HG03558 (cell line): ENCODE data around the gene UGT2A3.

Experiments used
- ATAC-seq: cut with Tn5 transposase; IDR thresholded peaks from one replicate; pipeline ENCODE4 v1.9.1; 2021; ENCODE audit warnings: moderate number of reproducible peaks; ENCODE audit not compliant: unreplicated experiment; ENCODE audit errors: extremely low read depth

Gene UGT2A3

DNA sequence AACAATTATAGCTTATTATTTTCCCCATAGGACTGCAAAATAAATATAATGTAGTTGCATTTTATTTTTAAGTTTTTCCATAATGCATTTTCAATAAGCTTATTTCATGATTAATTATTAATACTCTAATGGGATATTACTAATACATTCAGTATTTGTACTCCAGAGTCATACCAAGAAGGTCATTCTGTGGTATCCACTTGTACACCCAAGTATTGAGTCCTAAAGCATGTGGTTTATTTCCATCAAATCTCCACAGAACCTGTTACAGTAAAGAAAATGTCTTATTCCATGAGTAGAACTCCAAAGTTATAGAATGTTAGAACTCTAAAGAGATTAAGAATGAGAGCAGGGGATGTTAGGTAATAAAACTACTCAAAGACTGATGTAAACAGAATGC lies 30.6 kb downstream of the UGT2A3 start:
- ATAC-seq, result no peak

DNA sequence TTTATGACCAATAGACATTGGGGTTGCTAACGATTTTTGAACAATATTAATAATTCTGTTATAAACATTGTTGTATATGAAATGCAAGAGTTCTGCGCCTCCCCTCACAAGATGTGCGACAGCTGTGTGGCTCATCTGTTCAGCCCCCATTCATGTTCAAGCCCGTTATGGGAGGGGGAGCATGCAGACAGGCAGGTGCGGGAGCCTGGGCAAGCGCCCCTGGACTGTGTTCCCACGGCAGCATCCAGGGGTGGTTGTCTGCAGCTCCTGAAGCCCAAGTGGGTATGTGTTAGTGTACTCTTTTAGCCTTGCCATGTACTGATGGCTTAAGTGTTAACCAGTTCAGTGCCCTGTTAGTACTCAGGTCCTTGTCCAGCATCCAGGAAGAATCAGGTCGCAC lies 34.6 kb downstream of the UGT2A3 start:
- ATAC-seq, result no peak

DNA sequence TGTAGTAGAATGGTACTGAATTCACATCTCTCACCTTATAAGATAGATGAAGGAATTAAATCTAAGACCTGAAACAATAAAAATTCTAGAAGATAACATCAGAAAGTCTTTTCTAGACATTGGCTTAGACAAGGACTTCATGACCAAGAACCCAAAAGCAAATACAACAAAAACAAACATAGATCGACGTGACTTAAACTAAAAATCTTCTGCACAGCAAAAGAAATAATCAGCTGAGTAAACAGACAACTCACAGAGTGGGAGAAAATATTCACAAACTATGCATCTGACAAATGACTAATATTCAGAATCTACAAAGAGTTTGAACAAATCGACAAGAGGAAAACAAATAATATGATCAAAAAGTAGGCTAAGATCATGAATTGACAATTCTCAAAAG lies 38.8 kb downstream of the UGT2A3 start:
- no peak for ATAC-seq

DNA sequence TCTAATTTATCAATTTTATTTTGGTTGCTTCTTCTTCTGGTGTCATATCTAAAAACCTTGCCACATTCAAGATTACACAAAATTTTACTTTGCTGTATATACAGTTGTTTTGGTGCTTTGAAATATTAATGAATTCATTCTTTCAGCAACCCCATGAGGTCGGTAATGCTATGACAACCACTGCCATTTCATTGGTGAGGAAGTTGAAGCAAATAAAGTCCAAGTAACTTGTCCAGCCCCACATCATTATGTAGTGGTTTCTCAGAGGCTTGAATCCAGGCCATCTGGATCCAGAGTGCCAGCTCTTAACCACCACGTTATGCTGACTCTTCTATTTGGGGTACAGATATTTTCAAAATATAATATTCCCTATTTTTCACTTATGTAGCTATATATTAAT lies 42.2 kb downstream of the UGT2A3 start:
- no peak for ATAC-seq

DNA sequence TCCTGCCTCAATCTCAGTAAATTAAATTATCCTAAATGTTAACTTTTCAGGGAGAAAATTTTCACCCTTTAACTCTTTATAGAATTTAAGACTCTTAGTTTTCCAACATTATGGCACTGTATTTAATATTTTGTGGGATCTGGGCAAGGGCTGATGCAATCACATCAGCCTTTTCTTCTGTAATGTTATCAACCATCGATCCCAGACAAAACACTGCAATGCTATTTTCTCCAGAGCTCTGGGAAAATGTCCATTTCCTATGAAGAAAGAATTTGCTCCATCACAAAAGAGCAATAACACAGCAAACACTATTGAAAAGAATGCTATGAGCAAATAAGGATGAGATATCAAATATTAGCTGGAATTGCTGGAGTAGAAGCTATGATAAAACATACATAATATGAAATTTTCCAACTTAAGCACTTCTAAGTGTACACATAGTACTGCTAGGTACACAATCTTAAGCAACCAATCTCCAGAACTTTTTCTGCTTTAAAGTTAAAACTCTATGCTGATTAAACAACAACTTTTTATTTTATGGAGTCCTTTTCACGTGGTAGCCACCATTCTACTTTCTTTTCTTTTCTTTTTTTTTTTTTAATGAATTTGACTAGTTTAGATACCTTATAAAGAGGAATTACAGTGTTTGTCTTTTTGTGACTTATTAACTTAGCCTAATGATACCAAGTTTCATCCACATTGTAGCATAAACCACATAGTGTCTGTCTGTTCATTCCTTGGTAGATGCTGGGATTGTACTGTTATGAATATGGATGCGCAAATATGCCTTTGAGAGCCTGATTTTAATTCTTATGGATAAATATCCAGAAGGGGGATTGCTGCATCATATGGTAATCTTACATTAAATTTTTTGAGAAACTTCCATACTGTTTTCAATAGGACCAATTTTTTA lies 43.6 kb downstream of the UGT2A3 start:
- no peak for ATAC-seq

DNA sequence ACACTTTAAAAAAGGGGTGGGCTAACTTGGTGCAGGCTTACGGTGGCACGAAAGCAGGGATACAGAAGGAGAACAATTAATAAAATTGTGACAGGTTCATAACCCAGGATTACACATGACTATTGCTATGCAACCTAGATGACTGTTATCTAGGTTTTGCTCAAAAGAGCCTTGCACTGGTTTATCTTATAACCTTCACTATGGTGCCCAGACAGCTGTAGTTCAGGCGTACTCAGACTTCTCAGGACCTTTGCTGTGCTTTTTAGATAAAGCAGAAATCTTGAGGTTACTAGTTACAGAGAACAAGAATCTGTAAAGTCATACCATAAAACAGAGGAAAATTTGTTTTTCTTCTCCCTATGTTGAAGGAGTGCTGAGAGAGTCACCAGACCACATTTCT lies 44.4 kb downstream of the UGT2A3 start:
- ATAC-seq, result no peak

DNA sequence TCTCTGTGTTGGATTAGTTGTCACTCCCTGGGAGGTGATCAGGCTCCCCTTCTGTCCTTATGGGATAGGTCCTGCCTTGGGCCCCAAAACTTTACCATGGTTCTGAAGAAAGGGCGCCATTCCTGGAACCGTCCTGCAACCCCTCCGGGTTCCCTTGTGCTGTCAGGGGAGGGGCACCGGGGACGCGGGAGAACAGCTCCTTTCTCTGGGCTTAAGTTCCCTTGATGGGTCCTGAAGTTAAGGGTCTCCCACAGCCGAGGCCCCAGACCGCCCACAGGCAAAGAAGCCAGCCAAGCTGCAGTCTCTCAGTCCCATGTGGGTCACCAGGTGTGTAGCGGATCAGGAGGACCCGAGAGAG lies 44.8 kb downstream of the UGT2A3 start:
- ATAC-seq, result no peak

DNA sequence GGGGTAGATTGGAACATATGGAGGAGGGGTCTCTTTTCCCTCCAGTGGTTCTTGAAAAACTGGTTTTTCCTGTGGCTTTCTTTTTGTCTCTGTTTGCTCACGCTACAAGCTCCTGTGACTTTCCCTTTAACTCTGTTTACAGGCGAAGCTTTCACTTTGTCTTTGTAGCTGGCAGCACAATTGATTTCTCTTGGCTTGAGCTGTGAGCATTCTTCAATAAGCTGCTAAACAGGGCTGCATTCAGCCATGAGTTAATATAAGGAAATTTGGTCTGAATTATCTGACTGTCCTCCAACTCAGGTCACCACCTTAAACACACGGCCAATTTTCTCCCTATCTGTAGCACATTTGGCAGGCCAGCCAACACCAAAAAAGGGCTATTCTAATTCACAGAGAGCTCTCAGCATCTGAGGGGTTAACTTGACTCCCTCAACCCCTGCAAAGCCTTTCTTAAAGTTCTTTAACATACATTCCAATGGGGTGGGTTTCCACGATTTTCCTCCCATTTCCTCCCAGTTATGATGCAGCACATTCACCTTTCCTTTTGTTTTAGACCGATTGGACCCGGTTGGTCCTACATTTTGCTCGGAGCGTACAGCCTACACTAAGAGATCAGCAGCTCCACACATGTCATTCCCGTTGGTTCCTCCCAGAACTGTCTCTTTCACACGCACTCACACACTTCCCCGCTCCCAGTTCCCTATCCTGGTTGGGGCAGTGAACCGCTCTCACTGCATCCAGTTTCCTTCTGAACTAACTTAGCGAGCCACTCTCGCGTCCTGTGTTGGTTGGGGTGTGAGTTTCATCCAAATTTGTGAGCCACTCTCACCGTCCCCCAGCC lies 45.4 kb downstream of the UGT2A3 start:
- ATAC-seq, result no peak

DNA sequence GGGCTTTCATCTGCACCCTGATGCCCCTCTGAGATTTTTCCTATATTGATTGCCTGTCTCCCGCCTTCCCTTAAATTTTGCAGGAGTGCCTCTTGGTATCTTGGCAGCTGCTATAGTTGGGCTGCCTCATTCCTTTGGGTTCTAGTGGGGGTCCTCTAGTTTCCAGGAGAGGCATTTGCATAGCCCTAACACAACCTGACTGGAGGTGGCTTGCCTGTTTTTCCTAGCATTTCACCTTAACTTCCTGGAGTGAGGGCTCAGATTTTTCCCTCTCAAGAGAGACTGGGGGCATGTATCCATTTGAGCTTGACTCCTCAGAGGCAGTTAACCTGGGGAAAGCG lies 46.0 kb downstream of the UGT2A3 start:
- ATAC-seq, result no peak

DNA sequence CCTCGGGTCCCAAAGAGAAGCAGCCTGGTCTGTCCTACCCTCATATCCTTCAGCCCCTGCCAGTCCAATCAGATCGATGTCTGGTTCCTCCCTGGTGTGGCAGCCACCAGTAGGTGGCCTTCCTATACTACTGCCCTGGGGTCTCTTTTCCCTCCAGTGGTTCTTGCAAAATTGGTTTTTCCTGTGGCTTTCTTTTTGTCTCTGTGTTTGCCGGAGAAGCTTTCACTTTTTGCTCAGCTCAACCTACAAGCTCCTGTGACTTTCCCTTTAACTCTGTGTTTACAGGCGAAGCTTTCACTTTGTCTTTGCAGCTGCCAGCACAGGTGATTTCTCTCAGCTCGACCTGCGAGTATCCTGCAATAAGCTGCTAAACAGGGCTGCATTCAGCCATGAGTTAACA lies 46.8 kb downstream of the UGT2A3 start:
- ATAC-seq, result no peak

DNA sequence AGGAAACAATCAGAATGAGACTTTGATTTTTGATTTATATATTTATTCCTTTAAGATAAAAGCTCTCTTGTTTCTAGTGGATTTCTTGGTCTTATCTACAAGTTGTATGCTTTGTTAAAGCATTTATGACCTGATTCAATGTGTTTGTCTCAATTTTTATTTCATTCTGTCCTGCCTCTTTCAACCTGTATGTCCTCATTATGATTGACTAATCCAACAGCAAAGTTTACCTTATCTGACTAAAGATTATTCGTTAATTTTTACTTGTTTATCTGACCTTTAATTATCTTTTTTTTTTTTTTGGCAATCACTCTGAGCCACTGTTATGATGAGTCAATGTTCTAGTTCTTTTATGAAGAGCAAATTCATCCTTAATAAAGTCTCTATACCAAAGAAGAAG lies 54.9 kb downstream of the UGT2A3 start:
- no peak for ATAC-seq

DNA sequence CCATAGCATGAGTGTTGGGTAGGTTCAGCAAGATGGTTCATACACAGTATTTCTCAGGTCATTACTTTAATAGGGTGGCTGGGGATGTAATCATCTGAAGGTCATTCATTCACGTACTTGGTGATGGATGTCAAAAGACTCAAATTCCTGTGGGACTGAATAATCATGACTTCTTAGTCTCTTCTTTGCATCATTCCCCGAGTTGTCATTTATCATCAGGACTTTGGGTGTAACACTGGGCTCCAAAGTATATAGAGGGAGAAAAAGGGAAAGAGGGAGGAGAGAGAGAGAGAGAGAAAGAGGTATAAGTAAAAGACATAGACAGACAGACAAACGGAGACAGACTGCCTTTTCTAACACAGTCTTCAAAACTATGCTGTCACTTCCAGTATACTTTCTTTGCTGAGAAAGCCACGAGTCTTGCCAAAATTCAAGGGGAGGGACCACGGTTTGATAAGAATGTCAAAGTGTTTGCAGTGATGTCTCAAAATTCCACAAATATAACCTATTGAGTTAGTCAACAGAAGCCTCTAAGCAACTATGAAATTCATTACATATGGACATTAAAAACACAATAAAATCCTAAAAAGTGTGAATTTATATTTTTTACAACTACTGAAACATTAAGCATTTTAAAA lies 55.9 kb downstream of the UGT2A3 start:
- ATAC-seq, result no peak

DNA sequence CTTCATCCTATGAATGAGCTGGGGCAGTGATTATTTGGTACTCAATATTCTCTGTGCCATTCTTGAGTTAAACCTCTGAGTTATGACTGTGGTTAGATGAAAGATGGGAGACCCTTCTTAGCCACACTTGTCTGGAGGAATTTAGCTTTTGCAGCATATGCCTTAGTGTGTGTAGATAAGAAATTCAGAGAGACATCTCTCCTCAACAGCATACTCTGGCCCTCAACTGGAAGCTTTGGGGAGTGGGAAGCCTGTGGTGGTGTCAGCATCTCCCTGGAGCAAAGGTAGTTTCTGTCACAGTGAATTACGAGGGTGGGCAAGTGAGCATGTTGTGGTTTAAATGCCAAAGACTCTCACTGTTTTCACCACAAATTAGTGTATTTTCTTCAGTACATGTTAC lies 58.7 kb downstream of the UGT2A3 start:
- no peak for ATAC-seq

DNA sequence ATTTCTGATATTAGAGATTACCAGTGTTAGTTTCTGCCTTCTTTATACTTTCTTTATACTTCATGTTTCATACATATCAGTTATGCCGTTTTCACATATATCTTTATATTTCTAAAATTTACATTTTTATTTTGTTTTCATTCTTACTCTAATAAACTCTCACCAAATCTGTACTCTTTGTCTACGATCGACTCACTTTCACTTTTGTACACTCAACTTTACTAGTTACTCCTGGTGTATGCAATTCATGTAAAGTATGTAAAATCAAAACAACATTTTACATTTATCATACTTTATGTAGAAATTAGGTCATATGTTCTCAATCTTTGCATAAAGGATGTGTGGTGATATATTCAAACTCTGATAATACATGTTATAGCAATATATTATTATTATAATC lies 59.9 kb downstream of the UGT2A3 start:
- no peak for ATAC-seq

DNA sequence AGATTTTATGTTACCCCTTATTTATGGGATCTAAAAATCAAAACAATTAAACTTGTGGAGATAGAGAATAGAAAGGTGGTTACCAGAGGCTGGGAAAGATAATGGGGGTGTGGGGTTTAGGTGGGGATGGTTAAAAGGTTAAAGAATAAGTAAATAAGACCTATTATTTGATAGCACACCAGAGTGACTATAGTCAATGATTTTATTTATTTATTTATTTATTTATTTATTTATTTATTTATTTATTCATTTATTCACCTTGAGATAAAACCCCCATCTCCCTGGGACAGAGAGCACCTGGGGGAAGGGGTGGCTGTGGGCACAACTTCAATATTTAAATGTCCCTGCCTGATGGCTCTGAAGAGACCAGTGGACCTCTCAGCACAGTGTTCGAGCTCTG lies 66.1 kb downstream of the UGT2A3 start:
- no peak for ATAC-seq

DNA sequence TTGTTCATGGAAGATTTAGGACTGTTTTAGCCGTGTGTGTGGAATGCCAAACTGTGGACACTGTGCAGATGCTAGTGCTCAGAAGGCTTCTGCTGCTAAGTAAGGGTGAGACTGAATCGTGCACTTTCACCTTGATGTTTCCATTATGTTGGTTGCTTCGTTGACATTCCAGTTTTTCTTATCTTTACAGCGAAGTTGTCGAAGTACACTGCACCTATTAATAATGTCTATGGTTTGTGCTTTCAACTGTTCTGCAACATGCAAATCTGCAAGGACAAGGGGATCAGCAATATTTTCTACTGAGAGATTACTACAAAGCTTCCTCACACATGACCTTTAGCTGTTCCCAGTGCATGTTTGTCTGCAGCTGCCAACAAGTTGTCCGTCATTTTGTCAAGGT lies 67.7 kb downstream of the UGT2A3 start:
- no peak for ATAC-seq
